HCT116 (cell line): ENCODE results near the gene HOXA11. TPM values are rescaled to one million over a fixed set of nuclear protein-coding genes. Genes with fewer than 3 reads are reported as not detected.

Experiments used
- ATAC-seq: fragments of 200-7000 bp; cut with Tn5 transposase; 2 replicates; pipeline ENCODE4 v1.9.1; 2020; ENCODE audit warnings: mild to moderate bottlenecking, moderate library complexity
- BruUV-seq: library from RNA; stranded (reverse); fragments of 400-500 nt; replicated peaks from 2 replicates; lab custom pipeline; 2021; lab: Mats Ljungman, UMichigan
- CTCF ChIA-PET: fragments of 300-600 bp; sonication (Branson Sonifier 250); formaldehyde crosslinking; loops from one replicate; lab custom pipeline; 2021; ENCODE audit warnings: antibody characterized with exemption; lab: Charles Lee
- POLR2A ChIA-PET: fragments of 300-600, 350-600 bp; sonication (Branson Sonifier 250); formaldehyde crosslinking; loops from one replicate; lab custom pipeline; 2021; ENCODE audit warnings: antibody characterized with exemption; lab: Charles Lee
- RAD21 ChIA-PET, 2 experiments: fragments of 300-600 bp; sonication (Branson Sonifier 250); formaldehyde crosslinking; loops; one replicate each; lab custom pipeline; 2023; ENCODE audit warnings: low total read pairs in 2 of 2; ENCODE audit not compliant: uncharacterized antibody in 2 of 2, unreplicated experiment in 2 of 2, low non-redundant PET in 1 of 2; lab: Charles Lee
- DNase-seq: peaks from one replicate; pipeline ENCODE4 v3.0.0-alpha.2; 2010; ENCODE audit warnings: low read depth, low spot score
- H2AFZ ChIP-seq: fragments of 200-600 bp; shearing (Covaris generic), sonication (generic); 2 replicates; pipeline ENCODE4 v1.6.1; 2017; ENCODE audit warnings: low read depth, mixed run types, mixed read lengths, antibody characterized with exemption, low read length; ENCODE audit not compliant: poor library complexity, severe bottlenecking
- H3K27ac ChIP-seq: 2 replicates; pipeline ENCODE4 v1.5.1; 2012; ENCODE audit warnings: low read depth, low read length
- H3K27me3 ChIP-seq: fragments of 200-600 bp; sonication (generic); 2 replicates; pipeline ENCODE4 v1.6.1; 2016; ENCODE audit warnings: mixed run types, low read length, mixed read lengths; ENCODE audit not compliant: insufficient read depth
- H3K36me3 ChIP-seq, 2 experiments: fragments of 200-500 bp in 1 of 2; fragments of 200-600 bp in 1 of 2; sonication (Bioruptor generic) in 1 of 2; sonication (generic) in 1 of 2; 2 replicates each; pipeline versions ENCODE4 v1.5.1 to v1.6.1; 2014 to 2016; ENCODE audit warnings: low read length in 2 of 2, inconsistent platforms in 1 of 2, mixed read lengths in 1 of 2, mixed run types in 1 of 2; ENCODE audit not compliant: insufficient read depth in 2 of 2, control insufficient read depth in 1 of 2
- H3K4me1 ChIP-seq, 2 experiments: fragments of 200-600 bp in 1 of 2; sonication (generic) in 1 of 2; 2 replicates each; pipeline versions ENCODE4 v1.5.1 to v1.6.1; 2012 to 2017; ENCODE audit warnings: low read length in 2 of 2, inconsistent platforms in 1 of 2, mild to moderate bottlenecking in 1 of 2, mixed read lengths in 1 of 2, mixed run types in 1 of 2, moderate library complexity in 1 of 2; ENCODE audit not compliant: insufficient read depth in 2 of 2, control insufficient read depth in 1 of 2
- H3K4me2 ChIP-seq: fragments of 200-600 bp; sonication (generic); 2 replicates; pipeline ENCODE4 v1.6.1; 2017; ENCODE audit warnings: mixed run types, low read length, mixed read lengths
- H3K4me3 ChIP-seq, 2 experiments: fragments of 200-600 bp in 1 of 2; sonication (generic) in 1 of 2; replicated peaks in 1 of 2; 2 replicates each; pipeline ENCODE4 v1.5.1; 2011 to 2016; ENCODE audit warnings: low read length in 2 of 2, control low read depth in 1 of 2, low read depth in 1 of 2, mild to moderate bottlenecking in 1 of 2, mixed read lengths in 1 of 2, mixed run types in 1 of 2
- H3K79me2 ChIP-seq: fragments of 200-600 bp; sonication (generic); 2 replicates; pipeline ENCODE4 v1.6.1; 2017; ENCODE audit warnings: mild to moderate bottlenecking, mixed run types, low read length, moderate library complexity, mixed read lengths; ENCODE audit not compliant: insufficient read depth
- H3K9ac ChIP-seq: fragments of 200-600 bp; sonication (generic); 2 replicates; pipeline ENCODE4 v1.6.1; 2016; ENCODE audit warnings: low read length, mixed read lengths
- H3K9me2 ChIP-seq: fragments of 200-600 bp; sonication (generic), shearing (Covaris generic); 2 replicates; pipeline ENCODE4 v1.6.1; 2017; ENCODE audit warnings: mixed run types, mild to moderate bottlenecking, moderate library complexity; ENCODE audit not compliant: insufficient read depth
- H3K9me3 ChIP-seq, 2 experiments: fragments of 200-500 bp in 1 of 2; fragments of 200-600 bp in 1 of 2; sonication (Bioruptor generic) in 1 of 2; sonication (generic) in 1 of 2; 2 replicates each; pipeline ENCODE4 v1.6.1; 2014 to 2017; ENCODE audit warnings: low read length in 2 of 2, mixed read lengths in 2 of 2, inconsistent platforms in 1 of 2, low read depth in 1 of 2, mild to moderate bottlenecking in 1 of 2, mixed run types in 1 of 2, moderate library complexity in 1 of 2; ENCODE audit not compliant: control insufficient read depth in 1 of 2, insufficient read depth in 1 of 2
- H4K20me1 ChIP-seq: fragments of 200-600 bp; sonication (generic), shearing (Covaris generic); 2 replicates; pipeline ENCODE4 v1.6.1; 2017; ENCODE audit warnings: mixed run types, mild to moderate bottlenecking, moderate library complexity; ENCODE audit not compliant: insufficient read depth
- ELF1 ChIP-seq: IDR thresholded peaks from 2 replicates; pipeline ENCODE4 v1.6.1; 2012; ENCODE audit warnings: low read depth, borderline replicate concordance
- JUND ChIP-seq: IDR thresholded peaks from 2 replicates; pipeline ENCODE4 v1.6.1; 2012
- POLR2A ChIP-seq: IDR thresholded peaks from 2 replicates; pipeline ENCODE4 v1.7.0; 2011; ENCODE audit warnings: borderline replicate concordance; ENCODE audit not compliant: insufficient read depth, insufficient read length; ENCODE audit errors: extremely low read depth
- POLR2AphosphoS5 ChIP-seq: IDR thresholded peaks from 2 replicates; pipeline ENCODE4 v1.6.1; 2011; ENCODE audit warnings: mild to moderate bottlenecking, low read depth, low read length, moderate library complexity
- SIN3A ChIP-seq: IDR thresholded peaks from 2 replicates; pipeline ENCODE4 v1.6.1; 2012; ENCODE audit warnings: low read depth
- TCF7L2 ChIP-seq: IDR thresholded peaks from 2 replicates; pipeline ENCODE4 v1.7.0; 2011; ENCODE audit warnings: borderline replicate concordance, inconsistent platforms; ENCODE audit not compliant: insufficient read depth, insufficient read length; ENCODE audit errors: extremely low read depth
- ZFX ChIP-seq: fragments of 450-650 bp; IDR thresholded peaks from 2 replicates; pipeline ENCODE4 v1.6.1; 2017
- ZNF274 ChIP-seq: fragments of 200-500 bp; sonication (Bioruptor generic); IDR thresholded peaks from 2 replicates; pipeline ENCODE4 v1.6.1; 2014; ENCODE audit warnings: mild to moderate bottlenecking, low read depth, low read length, inconsistent platforms
- intact Hi-C: fragments of 100-400 bp; cut with micrococcal nuclease; formaldehyde crosslinking; loops from 2 replicates; pipeline ENCODE4 v1.10.0; 2022
- total RNA-seq: library from RNA; stranded (reverse); gene quantifications from one replicate; pipeline ENCODE4 v1.2.1, GENCODE V29; 2021; ENCODE audit not compliant: unreplicated experiment

Gene HOXA11
- total RNA-seq, 1 experiment from 2014 or later = 6.8 TPM

DNA sequence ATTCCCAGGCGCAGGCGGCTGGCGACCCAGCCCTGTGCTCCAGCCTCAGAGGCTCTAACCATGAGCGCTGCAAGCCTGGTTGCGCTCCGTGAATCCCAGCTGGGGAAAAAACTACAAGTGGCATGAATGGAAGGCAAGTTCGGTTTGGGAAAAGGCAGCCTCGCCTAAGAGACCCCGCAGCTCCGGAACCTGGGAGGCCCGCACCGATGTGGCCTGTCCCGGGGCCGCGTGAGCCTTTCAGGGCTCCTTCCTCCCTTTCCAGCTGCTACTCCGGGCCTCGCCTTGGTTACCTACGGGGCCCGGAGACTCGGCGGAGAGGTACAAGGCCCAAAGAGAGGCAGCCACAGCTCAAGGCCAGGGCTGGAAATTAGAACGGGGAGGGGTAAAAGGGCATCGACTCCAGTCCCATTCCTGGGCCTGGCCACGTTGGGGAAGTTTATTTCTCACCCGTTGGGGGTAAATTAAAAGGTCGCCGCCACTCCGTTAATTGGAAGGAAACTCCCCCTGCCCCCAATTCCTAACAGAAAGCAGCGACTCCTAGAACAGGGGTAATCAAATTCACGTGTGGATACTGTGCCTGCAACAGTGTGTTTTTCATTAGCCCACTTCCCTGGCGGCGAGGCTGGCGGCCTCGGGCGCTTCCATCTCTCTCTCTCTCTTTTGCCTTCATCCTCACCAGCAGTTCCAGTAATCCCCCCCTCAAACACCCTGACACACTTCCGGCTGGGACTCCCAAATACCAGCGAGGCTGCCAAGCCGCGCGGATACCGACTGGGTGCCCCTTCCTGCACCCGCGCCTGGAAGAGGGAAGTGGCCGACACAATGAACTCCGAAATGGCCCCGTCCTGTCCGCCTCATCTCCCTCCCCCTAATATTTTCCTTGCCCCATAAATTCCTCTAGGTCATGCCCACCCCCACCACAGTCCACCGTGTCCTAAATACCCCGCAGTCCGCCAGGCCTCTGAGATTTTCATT, 18.2 kb downstream of the HOXA11 start:
- peak overlapping the region; percentile 97 for H3K4me2 ChIP-seq
- RAD21 ChIA-PET = no interaction called here
- H3K9me2 ChIP-seq = no peaks in the 10 kb centered on the region
- peaks cover 30 to 76% of the 10 kb centered on the region in 2 experiments for H3K4me1 ChIP-seq
- TF ChIP-seq POLR2A (peak; percentile 9), POLR2AphosphoS5 (peak; percentile 55), ZFX (peak; percentile 87), JUND (no peak), TCF7L2 (peak; percentile 44)
- no TSS peak for BruUV-seq
- H3K36me3 ChIP-seq = peaks cover 0 to 4% of the 10 kb centered on the region in 2 experiments; a peak in 1 of 4 replicates
- ATAC-seq (no peak), DNase-seq (no peak)
- POLR2A ChIA-PET = interaction anchor here (1.0 kb wide), 1 partner anchor 9 kb away, joined by 4 read pairs; no protein-coding TSS in a partner anchor
- CTCF ChIA-PET = interaction anchor here (1.3 to 6.6 kb wide), 2 partner anchors 10 to 13 kb away, joined by 4 to 32 read pairs; partner anchors contain the start of gene HOXA7
- no peaks in the 10 kb centered on the region for H3K9me3 ChIP-seq
- peak overlapping the region; percentile 77 to 84 for H3K4me3 ChIP-seq
- H3K27ac ChIP-seq = peak overlapping the region; percentile 91
- H4K20me1 ChIP-seq = no peaks in the 10 kb centered on the region
- no peak overlapping the region for H2AFZ ChIP-seq
- peaks cover 99% of the 10 kb centered on the region for H3K79me2 ChIP-seq
- H3K27me3 ChIP-seq = no peaks in the 10 kb centered on the region
- peak overlapping the region; percentile 89 for H3K9ac ChIP-seq
- intact Hi-C loops = loop anchor here (10.0 kb wide), 1 partner anchor 1302 kb away; no protein-coding TSS in a partner anchor

GRCh38 chr7:27165996-27166530, 19.0 kb downstream of the HOXA11 start:
- TSS peak; percentile 60 for BruUV-seq
- intact Hi-C loops = loop anchor here (10.0 kb wide), 1 partner anchor 1301 kb away; no protein-coding TSS in a partner anchor
- ATAC-seq = no peak

More at GRCh38 chr7:27165996-27166530, 19.0 kb downstream of the HOXA11 start:
- TF ChIP-seq SIN3A = no peak
- TF ChIP-seq POLR2AphosphoS5 = 0 out of 2 replicates have a peak, but pooled peaks have one; percentile 10
- TF ChIP-seq TCF7L2 = no peak
- no peak for TF ChIP-seq ZNF274
- TF ChIP-seq ELF1 = no peak
- Histone ChIP-seq H3K9me2 (no peaks in the 10 kb centered on the region), H3K9ac (peak overlapping the region; percentile 89), H2AFZ (no peak overlapping the region), H3K79me2 (peaks cover 93% of the 10 kb centered on the region), H3K4me3 (peak overlapping the region; percentile 77 to 84), H3K27ac (peak overlapping the region; percentile 91), H3K9me3 (no peaks in the 10 kb centered on the region), H3K4me1 (peaks cover 27 to 76% of the 10 kb centered on the region in 2 experiments), H3K27me3 (no peaks in the 10 kb centered on the region), H3K4me2 (peak overlapping the region; percentile 97), H3K36me3 (peaks cover 0 to 4% of the 10 kb centered on the region in 2 experiments; a peak in 1 of 4 replicates), H4K20me1 (no peaks in the 10 kb centered on the region)
- POLR2A ChIA-PET = interaction anchor here (1.0 kb wide), 1 partner anchor 10 kb away, joined by 4 read pairs; no protein-coding TSS in a partner anchor
- CTCF ChIA-PET = interaction anchor here (1.3 to 6.6 kb wide), 2 partner anchors 10 to 13 kb away, joined by 4 to 32 read pairs; partner anchors contain the start of gene HOXA7
- no peak for DNase-seq
- RAD21 ChIA-PET = no interaction called here
